ENCODE measurements around the gene WHRN. TPM values are rescaled to one million over a fixed set of nuclear protein-coding genes. Genes with fewer than 3 reads are reported as not detected.

The WHRN gene
- total RNA-seq, 1 experiment from 2014 or later, result 1.4 TPM

- POLR2A ChIA-PET, result no interaction called here
- H3K27me3 Mint-ChIP-seq (ENCODE audit: insufficient read depth, unreplicated experiment), result peaks cover 6% of the 10 kb centered on the region
- peak; percentile 41 to 64 for DNase-seq
Observed at GRCh38 chr9:114434878-114435311, 70.4 kb downstream of the WHRN start.

GRCh38 chr9:114433720-114434255, 71.5 kb downstream of the WHRN start:
- BruUV-seq (replicated peaks), result no TSS peak
- Mint-ChIP-seq H3K4me3 (ENCODE audit: unreplicated experiment) (no peak overlapping the region), H3K27ac (ENCODE audit: unreplicated experiment) (no peak overlapping the region), H3K36me3 (ENCODE audit: insufficient read depth, unreplicated experiment) (no peaks in the 10 kb centered on the region), H3K4me1 (ENCODE audit: low read depth, unreplicated experiment) (no peaks in the 10 kb centered on the region), H3K27me3 (ENCODE audit: insufficient read depth, unreplicated experiment) (peaks cover 12% of the 10 kb centered on the region), H3K9me3 (ENCODE audit: unreplicated experiment) (no peaks in the 10 kb centered on the region)
- H3K4me1 ChIP-seq, result no peaks in the 10 kb centered on the region
- ChIA-PET POLR2A (no interaction called here), CTCF (interaction anchor here (1.2 to 4.3 kb wide), 2 partner anchors 28 to 220 kb away, joined by 5 to 26 read pairs; no protein-coding TSS in a partner anchor)
- no peaks in the 10 kb centered on the region for H3K27me3 ChIP-seq (replicated peaks; ENCODE audit: control insufficient read depth, insufficient read depth, low read length)
- peak in 1 of 2 experiments; percentile 5 for DNase-seq
- no peak overlapping the region for H3K4me3 ChIP-seq (ENCODE audit: low read depth, low read length)
- no peaks in the 10 kb centered on the region for H3K9me3 ChIP-seq
- intact Hi-C loops (cut with micrococcal nuclease; ENCODE audit: unreplicated experiment), result loop anchor here (1.0 kb wide), 1 partner anchor 220 kb away; no protein-coding TSS in a partner anchor
- TF ChIP-seq CTCF (IDR thresholded peaks at IDR 0.05; ENCODE audit: insufficient read depth in 1 of 2, low read depth in 1 of 2, low read length in 1 of 2, severe bottlenecking in 1 of 2, unreplicated experiment in 1 of 2), result no peak
- no peaks in the 10 kb centered on the region for H3K36me3 ChIP-seq (ENCODE audit: control insufficient read depth, insufficient read depth, low read length)

More at GRCh38 chr9:114434878-114435311, 70.4 kb downstream of the WHRN start:
- peak; percentile 68 to 70 for TF ChIP-seq CTCF (IDR thresholded peaks at IDR 0.05; ENCODE audit: insufficient read depth in 1 of 2, low read depth in 1 of 2, low read length in 1 of 2, severe bottlenecking in 1 of 2, unreplicated experiment in 1 of 2)
- Histone ChIP-seq H3K36me3 (ENCODE audit: control insufficient read depth, insufficient read depth, low read length) (no peaks in the 10 kb centered on the region), H3K4me3 (ENCODE audit: low read depth, low read length) (no peak overlapping the region), H3K9me3 (no peaks in the 10 kb centered on the region), H3K27me3 (replicated peaks; ENCODE audit: control insufficient read depth, insufficient read depth, low read length) (no peaks in the 10 kb centered on the region), H3K4me1 (no peaks in the 10 kb centered on the region)
- no peak overlapping the region for H3K4me3 Mint-ChIP-seq (ENCODE audit: unreplicated experiment)
- intact Hi-C loops (cut with micrococcal nuclease; ENCODE audit: unreplicated experiment), result loop anchor here (1.0 kb wide), 2 partner anchors 72 to 218 kb away; no protein-coding TSS in a partner anchor
- H3K36me3 Mint-ChIP-seq (ENCODE audit: insufficient read depth, unreplicated experiment), result no peaks in the 10 kb centered on the region
- CTCF ChIA-PET, result interaction anchor here (1.0 to 4.3 kb wide), 3 partner anchors 29 to 218 kb away, joined by 3 to 26 read pairs (median 5); no protein-coding TSS in a partner anchor
- H3K4me1 Mint-ChIP-seq (ENCODE audit: low read depth, unreplicated experiment), result no peaks in the 10 kb centered on the region
- no peak overlapping the region for H3K27ac Mint-ChIP-seq (ENCODE audit: unreplicated experiment)
- no peaks in the 10 kb centered on the region for H3K9me3 Mint-ChIP-seq (ENCODE audit: unreplicated experiment)
- BruUV-seq (replicated peaks), result no TSS peak

- BruUV-seq (replicated peaks), result no TSS peak
- TF ChIP-seq CTCF (IDR thresholded peaks at IDR 0.05; ENCODE audit: insufficient read depth in 1 of 2, low read depth in 1 of 2, low read length in 1 of 2, severe bottlenecking in 1 of 2, unreplicated experiment in 1 of 2), result no peak
- H3K27me3 Mint-ChIP-seq (ENCODE audit: insufficient read depth, unreplicated experiment), result peaks cover 17% of the 10 kb centered on the region
- no peaks in the 10 kb centered on the region; the same call in 1 of the 2 replicates for H3K27me3 ChIP-seq (replicated peaks; ENCODE audit: control insufficient read depth, insufficient read depth, low read length)
- intact Hi-C loops (cut with micrococcal nuclease; ENCODE audit: unreplicated experiment), result no loop called here
- no peaks in the 10 kb centered on the region for H3K9me3 Mint-ChIP-seq (ENCODE audit: unreplicated experiment)
- no peaks in the 10 kb centered on the region for H3K4me1 Mint-ChIP-seq (ENCODE audit: low read depth, unreplicated experiment)
- H3K36me3 Mint-ChIP-seq (ENCODE audit: insufficient read depth, unreplicated experiment), result no peaks in the 10 kb centered on the region
- POLR2A ChIA-PET, result no interaction called here
- no peak for DNase-seq
- H3K4me3 ChIP-seq (ENCODE audit: low read depth, low read length), result no peak overlapping the region
- CTCF ChIA-PET, result interaction anchor here (4.3 kb wide), 1 partner anchor 220 kb away, joined by 26 read pairs; no protein-coding TSS in a partner anchor
- no peak overlapping the region for H3K4me3 Mint-ChIP-seq (ENCODE audit: unreplicated experiment)
- H3K27ac Mint-ChIP-seq (ENCODE audit: unreplicated experiment), result no peak overlapping the region
- no peaks in the 10 kb centered on the region for H3K9me3 ChIP-seq
- no peaks in the 10 kb centered on the region for H3K36me3 ChIP-seq (ENCODE audit: control insufficient read depth, insufficient read depth, low read length)
- H3K4me1 ChIP-seq, result no peaks in the 10 kb centered on the region
Observed at GRCh38 chr9:114433086-114433485, 72.2 kb downstream of the WHRN start.
